Vagina (tissue), 2 donors: ENCODE results near the gene DOLPP1. TPM values are rescaled to one million over a fixed set of nuclear protein-coding genes. Genes with fewer than 3 reads are reported as not detected.

Experiments used
- DNase-seq, 2 donors: peaks; one replicate each; pipeline ENCODE4 v3.0.0-alpha.2; 2017; ENCODE audit errors: extremely low spot score in 2 of 2
- H3K27ac ChIP-seq: fragments of 200-600 bp; sonication (generic); one replicate; pipeline ENCODE4 v1.5.1; 2019
- H3K27me3 ChIP-seq: fragments of 200-600 bp; sonication (generic); one replicate; pipeline ENCODE4 v1.5.1; 2019
- H3K36me3 ChIP-seq, 2 donors: fragments of 200-600 bp; sonication (generic); one replicate each; pipeline ENCODE4 v1.5.1; 2017 to 2019
- H3K4me1 ChIP-seq: fragments of 200-600 bp; sonication (generic); one replicate; pipeline ENCODE4 v1.5.1; 2019
- H3K4me3 ChIP-seq, 2 donors: fragments of 200-600 bp; sonication (generic); 1 replicate in 1 of 2; 2 replicates in 1 of 2; pipeline ENCODE4 v1.5.1; 2016 to 2019
- H3K9me3 ChIP-seq: fragments of 200-600 bp; sonication (generic); one replicate; pipeline ENCODE4 v1.5.1; 2019
- CTCF ChIP-seq, 3 experiments: fragments of 450-650 bp in 2 of 3; fragments of 200-600 bp in 1 of 3; sonication (generic) in 1 of 3; IDR thresholded peaks; one replicate each; pipeline ENCODE4 v1.5.1; 2017 to 2019; ENCODE audit warnings: antibody characterized with exemption in 3 of 3, mild to moderate bottlenecking in 2 of 3, moderate library complexity in 2 of 3
- POLR2A ChIP-seq, 2 donors: fragments of 450-650 bp; IDR thresholded peaks; one replicate each; pipeline ENCODE4 v1.6.1; 2017; ENCODE audit warnings: antibody characterized with exemption in 2 of 2, mild to moderate bottlenecking in 2 of 2, moderate library complexity in 2 of 2
- POLR2AphosphoS5 ChIP-seq, 2 donors: sonication (generic); formaldehyde crosslinking; IDR thresholded peaks; one replicate each; pipeline ENCODE4 v1.9.0; 2017; ENCODE audit warnings: antibody characterized with exemption in 2 of 2, mild to moderate bottlenecking in 2 of 2, low read depth in 1 of 2; ENCODE audit not compliant: insufficient read depth in 1 of 2
- intact Hi-C: fragments of 100-400 bp; cut with DNase I; formaldehyde crosslinking; loops from one replicate; pipeline ENCODE4 v1.15.1; 2023
- total RNA-seq: library from RNA; depleted of rRNA; stranded (reverse); fragments of >200 nt; gene quantifications from one replicate; pipeline ENCODE4 v1.2.3, GENCODE V29; 2016

Gene DOLPP1
- total RNA-seq, 1 donor from 2014 or later, result 3.2 TPM

- Histone ChIP-seq H3K4me1 (peaks cover 29% of the 10 kb centered on the region), H3K27ac (no peak overlapping the region), H3K27me3 (no peaks in the 10 kb centered on the region), H3K9me3 (no peaks in the 10 kb centered on the region), H3K4me3 (no peak overlapping the region), H3K36me3 (peaks cover 0 to 42% of the 10 kb centered on the region in 2 donors)
- no peak for DNase-seq
- intact Hi-C loops, result no loop called here
- no peak for TF ChIP-seq POLR2AphosphoS5 (IDR thresholded peaks at IDR 0.05; ENCODE audit: insufficient read depth in 1 of 2, low read depth in 1 of 2)
- no peak for TF ChIP-seq POLR2A (IDR thresholded peaks at IDR 0.05)
- no peak for TF ChIP-seq CTCF (IDR thresholded peaks at IDR 0.05)
Observed at GRCh38 chr9:129040113-129040643, 40.7 kb upstream of the DOLPP1 start.

GRCh38 chr9:129042016-129042415 is 38.9 kb upstream of the DOLPP1 start:
- peaks cover 0 to 50% of the 10 kb centered on the region in 2 donors for H3K36me3 ChIP-seq
- TF ChIP-seq CTCF (IDR thresholded peaks at IDR 0.05), result no peak
- no peak overlapping the region for H3K27ac ChIP-seq
- H3K27me3 ChIP-seq, result no peaks in the 10 kb centered on the region
- no peak overlapping the region for H3K4me3 ChIP-seq
- intact Hi-C loops, result no loop called here
- no peaks in the 10 kb centered on the region for H3K9me3 ChIP-seq
- H3K4me1 ChIP-seq, result peaks cover 22% of the 10 kb centered on the region
- DNase-seq, result no peak

- Histone ChIP-seq H3K27ac (no peak overlapping the region), H3K36me3 (peaks cover 0 to 37% of the 10 kb centered on the region in 2 donors), H3K4me3 (no peak overlapping the region), H3K4me1 (no peaks in the 10 kb centered on the region), H3K9me3 (no peaks in the 10 kb centered on the region), H3K27me3 (no peaks in the 10 kb centered on the region)
- no peak for TF ChIP-seq CTCF (IDR thresholded peaks at IDR 0.05)
- TF ChIP-seq POLR2AphosphoS5 (IDR thresholded peaks at IDR 0.05; ENCODE audit: insufficient read depth in 1 of 2, low read depth in 1 of 2), result no peak
- TF ChIP-seq POLR2A (IDR thresholded peaks at IDR 0.05), result no peak
- DNase-seq, result no peak
- intact Hi-C loops, result no loop called here
Observed at GRCh38 chr9:129052592-129052991, 28.3 kb upstream of the DOLPP1 start.

DNA sequence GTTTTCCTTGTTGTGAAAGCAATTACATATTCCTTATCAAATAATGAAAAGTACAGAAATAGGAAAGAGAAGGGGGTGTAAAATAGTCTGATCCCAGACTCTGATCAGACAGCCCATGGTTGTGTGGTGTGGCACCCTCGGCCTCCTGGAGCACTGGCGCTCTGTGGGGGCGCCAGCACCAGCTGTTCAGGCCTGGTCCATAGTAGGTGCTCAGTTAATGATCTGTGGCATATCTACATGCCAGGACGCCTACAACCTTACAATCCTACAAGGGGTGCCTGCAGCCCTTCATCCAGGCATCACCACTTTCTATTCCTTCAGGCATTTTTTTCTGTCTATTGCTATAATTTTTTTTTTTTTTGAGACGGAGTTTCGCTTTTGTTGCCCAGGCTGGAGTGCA is 27.9 kb upstream of the DOLPP1 start:
- TF ChIP-seq POLR2A (IDR thresholded peaks at IDR 0.05), result no peak
- no peak for TF ChIP-seq POLR2AphosphoS5 (IDR thresholded peaks at IDR 0.05; ENCODE audit: insufficient read depth in 1 of 2, low read depth in 1 of 2)
- no peak for TF ChIP-seq CTCF (IDR thresholded peaks at IDR 0.05)
- intact Hi-C loops, result no loop called here
- Histone ChIP-seq H3K27ac (no peak overlapping the region), H3K4me3 (no peak overlapping the region), H3K36me3 (peaks cover 0 to 33% of the 10 kb centered on the region in 2 donors), H3K4me1 (no peaks in the 10 kb centered on the region), H3K27me3 (no peaks in the 10 kb centered on the region), H3K9me3 (no peaks in the 10 kb centered on the region)
- DNase-seq, result no peak

DNA sequence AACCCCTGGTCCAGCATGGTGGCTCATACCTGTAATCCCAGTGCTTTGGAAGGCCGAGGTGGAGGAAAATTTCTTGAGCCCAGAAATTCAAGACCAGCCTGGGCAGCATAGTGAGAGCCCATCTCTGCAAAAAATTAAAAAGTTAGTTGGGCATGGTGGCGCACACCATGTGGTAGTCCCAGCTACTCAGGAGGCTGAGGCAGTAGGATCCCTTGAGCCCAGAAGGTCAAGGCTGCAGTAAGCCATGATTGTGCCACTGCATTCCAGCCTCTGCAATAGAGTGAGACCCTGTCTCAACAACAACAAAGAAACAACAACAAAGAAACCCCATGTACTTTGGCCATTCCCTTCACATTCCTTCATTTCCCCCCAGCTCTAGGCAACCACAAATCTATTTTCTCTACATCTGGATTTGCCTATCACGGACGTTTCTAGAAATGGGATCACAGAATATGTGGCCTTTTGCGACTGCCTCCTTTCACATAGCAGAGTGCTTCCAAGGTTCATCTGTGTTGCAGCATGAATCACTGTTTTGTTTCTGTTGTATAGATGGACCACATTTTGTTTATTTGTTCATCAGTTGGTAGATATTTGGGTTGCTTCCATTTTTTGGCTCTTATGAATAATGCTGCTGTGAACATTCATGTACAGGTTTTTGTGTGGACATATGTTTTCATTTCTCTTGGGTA is 26.6 kb upstream of the DOLPP1 start:
- Histone ChIP-seq H3K9me3 (no peaks in the 10 kb centered on the region), H3K4me3 (no peak overlapping the region), H3K27me3 (no peaks in the 10 kb centered on the region), H3K4me1 (no peaks in the 10 kb centered on the region), H3K36me3 (peaks cover 0 to 25% of the 10 kb centered on the region in 2 donors), H3K27ac (no peak overlapping the region)
- TF ChIP-seq POLR2A (IDR thresholded peaks at IDR 0.05) (no peak), POLR2AphosphoS5 (IDR thresholded peaks at IDR 0.05; ENCODE audit: insufficient read depth in 1 of 2, low read depth in 1 of 2) (no peak), CTCF (IDR thresholded peaks at IDR 0.05) (no peak)
- intact Hi-C loops, result no loop called here
- DNase-seq, result no peak
